Stimulated activated memory B cell treated with anti-CD40 and anti-IgM and Interleukin-4, amounts not matched to agents 10 μg/mL and 1 μg/mL and 100 μg/mL, for 72 hours (primary cell): ENCODE results near the gene MORC1.

Experiments used
- ATAC-seq: fragments of 150-1000 bp; cut with Tn5 transposase; 2 replicates; pipeline ENCODE4 v1.10.0; 2021
- H3K27ac Mint-ChIP-seq: one replicate; pipeline ENCODE4 v1.8.0; 2022; ENCODE audit warnings: mild to moderate bottlenecking, mixed read lengths
- H3K27me3 Mint-ChIP-seq: one replicate; pipeline ENCODE4 v1.8.0; 2022; ENCODE audit warnings: mixed read lengths
- H3K36me3 Mint-ChIP-seq: one replicate; pipeline ENCODE4 v1.8.0; 2022; ENCODE audit warnings: mixed read lengths
- H3K4me1 Mint-ChIP-seq: one replicate; pipeline ENCODE4 v1.8.0; 2022; ENCODE audit warnings: mixed read lengths
- H3K4me3 Mint-ChIP-seq: one replicate; pipeline ENCODE4 v1.8.0; 2022; ENCODE audit warnings: mild to moderate bottlenecking, moderate library complexity, mixed read lengths
- H3K9me3 Mint-ChIP-seq: one replicate; pipeline ENCODE4 v1.8.0; 2022; ENCODE audit warnings: mixed read lengths

Gene MORC1

DNA sequence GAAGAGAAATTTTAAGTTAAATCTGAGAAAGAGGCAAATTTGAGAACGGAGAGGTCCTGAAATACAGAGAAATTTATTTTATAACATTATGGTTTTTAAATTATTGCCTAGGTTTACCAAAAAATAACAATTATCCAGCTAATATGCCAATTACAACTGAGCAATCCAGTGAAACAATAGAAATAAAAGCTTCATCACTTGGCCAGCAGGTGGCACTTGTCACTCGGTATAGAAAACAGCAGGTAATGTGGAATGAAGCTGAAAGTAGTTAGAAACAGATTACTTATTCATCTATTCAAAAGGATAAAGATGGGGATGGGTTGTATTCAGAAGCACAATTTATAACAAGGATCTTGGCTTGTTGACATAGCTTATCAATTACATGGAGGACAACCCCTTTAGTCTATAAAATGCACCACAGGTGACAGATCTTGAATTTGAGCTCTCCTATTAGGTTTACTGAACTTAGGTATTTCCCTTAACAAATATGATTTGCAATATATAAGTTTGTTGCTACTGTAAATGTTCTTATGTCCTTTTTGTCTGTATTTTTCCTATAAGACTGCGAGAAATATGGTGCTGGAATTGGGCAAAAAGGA lies 94.2 kb downstream of the MORC1 start:
- H3K4me1 Mint-ChIP-seq: no peaks in the 10 kb centered on the region
- no peak overlapping the region for H3K4me3 Mint-ChIP-seq
- peaks cover 20% of the 10 kb centered on the region for H3K27me3 Mint-ChIP-seq
- no peak overlapping the region for H3K27ac Mint-ChIP-seq
- no peaks in the 10 kb centered on the region for H3K9me3 Mint-ChIP-seq
- peak; percentile 51 for ATAC-seq
- H3K36me3 Mint-ChIP-seq: no peaks in the 10 kb centered on the region

GRCh38 chr3:109023167-109023566 lies 94.8 kb downstream of the MORC1 start:
- H3K27me3 Mint-ChIP-seq: peaks cover 14% of the 10 kb centered on the region
- no peak overlapping the region for H3K27ac Mint-ChIP-seq
- no peak for ATAC-seq
- no peaks in the 10 kb centered on the region for H3K4me1 Mint-ChIP-seq
- no peaks in the 10 kb centered on the region for H3K9me3 Mint-ChIP-seq
- H3K36me3 Mint-ChIP-seq: no peaks in the 10 kb centered on the region
- H3K4me3 Mint-ChIP-seq: no peak overlapping the region

- H3K27ac Mint-ChIP-seq: no peak overlapping the region
- no peaks in the 10 kb centered on the region for H3K36me3 Mint-ChIP-seq
- ATAC-seq: no peak
- no peaks in the 10 kb centered on the region for H3K9me3 Mint-ChIP-seq
- no peak overlapping the region for H3K4me3 Mint-ChIP-seq
- H3K4me1 Mint-ChIP-seq: no peaks in the 10 kb centered on the region
- H3K27me3 Mint-ChIP-seq: peaks cover 23% of the 10 kb centered on the region
Measured at GRCh38 chr3:109021556-109021955, 96.4 kb downstream of the MORC1 start.

GRCh38 chr3:109018828-109019227 lies 99.1 kb downstream of the MORC1 start:
- no peaks in the 10 kb centered on the region for H3K4me1 Mint-ChIP-seq
- peaks cover 29% of the 10 kb centered on the region for H3K27me3 Mint-ChIP-seq
- H3K36me3 Mint-ChIP-seq: no peaks in the 10 kb centered on the region
- no peak overlapping the region for H3K4me3 Mint-ChIP-seq
- H3K27ac Mint-ChIP-seq: no peak overlapping the region
- ATAC-seq: no peak
- no peaks in the 10 kb centered on the region for H3K9me3 Mint-ChIP-seq

- peaks cover 2% of the 10 kb centered on the region for H3K9me3 Mint-ChIP-seq
- no peaks in the 10 kb centered on the region for H3K4me1 Mint-ChIP-seq
- H3K27me3 Mint-ChIP-seq: no peaks in the 10 kb centered on the region
- no peak overlapping the region for H3K27ac Mint-ChIP-seq
- no peak overlapping the region for H3K4me3 Mint-ChIP-seq
- no peak for ATAC-seq
- H3K36me3 Mint-ChIP-seq: no peaks in the 10 kb centered on the region
Measured at GRCh38 chr3:109005443-109005842, 112.5 kb downstream of the MORC1 start.

DNA sequence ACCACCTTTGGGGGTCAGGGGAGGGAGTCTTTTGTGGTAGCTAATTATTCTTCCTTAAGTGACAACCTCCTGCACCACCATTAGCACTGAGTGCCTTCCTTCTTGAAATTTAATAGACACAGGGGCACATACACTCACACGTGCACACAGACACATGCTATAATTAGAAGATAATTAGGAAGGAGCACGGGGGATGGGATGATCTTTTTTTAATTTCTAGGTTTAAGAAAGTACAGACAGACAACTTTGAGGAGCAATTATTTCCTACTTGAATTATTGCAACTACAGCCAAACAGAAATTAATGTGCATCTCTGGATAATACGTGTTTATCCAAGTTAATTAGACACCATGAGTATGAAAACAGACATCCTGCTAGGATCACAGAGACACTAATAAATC lies 119.5 kb downstream of the MORC1 start:
- no peaks in the 10 kb centered on the region for H3K36me3 Mint-ChIP-seq
- no peak overlapping the region for H3K27ac Mint-ChIP-seq
- H3K9me3 Mint-ChIP-seq: no peaks in the 10 kb centered on the region
- no peaks in the 10 kb centered on the region for H3K4me1 Mint-ChIP-seq
- ATAC-seq: no peak
- no peak overlapping the region for H3K4me3 Mint-ChIP-seq
- H3K27me3 Mint-ChIP-seq: no peaks in the 10 kb centered on the region

GRCh38 chr3:108985844-108986243 lies 132.1 kb downstream of the MORC1 start:
- peaks cover 18% of the 10 kb centered on the region for H3K27me3 Mint-ChIP-seq
- no peak overlapping the region for H3K27ac Mint-ChIP-seq
- H3K4me1 Mint-ChIP-seq: no peaks in the 10 kb centered on the region
- peaks cover 4% of the 10 kb centered on the region for H3K9me3 Mint-ChIP-seq
- no peak for ATAC-seq
- no peak overlapping the region for H3K4me3 Mint-ChIP-seq
- no peaks in the 10 kb centered on the region for H3K36me3 Mint-ChIP-seq

DNA sequence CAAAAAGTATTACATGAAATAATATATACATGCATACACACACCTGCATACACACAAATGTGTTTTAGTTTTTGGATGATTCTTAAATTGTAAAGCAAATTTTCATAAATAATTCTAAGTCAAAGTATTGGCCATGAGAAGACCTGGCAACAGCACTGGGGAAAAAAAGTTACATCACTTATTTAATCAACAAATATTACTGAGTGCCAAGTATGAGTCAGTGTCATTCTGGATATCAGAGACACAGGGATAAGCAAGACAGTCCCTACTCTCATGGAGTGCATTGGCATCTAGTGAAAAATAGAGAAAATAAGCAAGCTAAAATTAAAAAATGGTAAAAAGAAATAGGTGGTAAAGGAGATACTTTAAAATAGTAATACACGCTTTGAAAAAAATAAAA lies 134.9 kb downstream of the MORC1 start:
- Mint-ChIP-seq H3K27me3 (peaks cover 25% of the 10 kb centered on the region), H3K27ac (no peak overlapping the region), H3K9me3 (no peaks in the 10 kb centered on the region), H3K36me3 (no peaks in the 10 kb centered on the region), H3K4me1 (no peaks in the 10 kb centered on the region), H3K4me3 (no peak overlapping the region)
- ATAC-seq: no peak

- H3K4me1 Mint-ChIP-seq: peaks cover 7% of the 10 kb centered on the region
- no peak overlapping the region for H3K27ac Mint-ChIP-seq
- no peak overlapping the region for H3K4me3 Mint-ChIP-seq
- peaks cover 7% of the 10 kb centered on the region for H3K27me3 Mint-ChIP-seq
- no peak for ATAC-seq
- no peaks in the 10 kb centered on the region for H3K36me3 Mint-ChIP-seq
- H3K9me3 Mint-ChIP-seq: no peaks in the 10 kb centered on the region
Measured at GRCh38 chr3:108976058-108976457, 141.9 kb downstream of the MORC1 start.

GRCh38 chr3:108973019-108973418 lies 144.9 kb downstream of the MORC1 start:
- Mint-ChIP-seq H3K27me3 (no peaks in the 10 kb centered on the region), H3K4me1 (peaks cover 7% of the 10 kb centered on the region), H3K36me3 (no peaks in the 10 kb centered on the region), H3K9me3 (no peaks in the 10 kb centered on the region), H3K27ac (no peak overlapping the region), H3K4me3 (no peak overlapping the region)
- ATAC-seq: no peak

DNA sequence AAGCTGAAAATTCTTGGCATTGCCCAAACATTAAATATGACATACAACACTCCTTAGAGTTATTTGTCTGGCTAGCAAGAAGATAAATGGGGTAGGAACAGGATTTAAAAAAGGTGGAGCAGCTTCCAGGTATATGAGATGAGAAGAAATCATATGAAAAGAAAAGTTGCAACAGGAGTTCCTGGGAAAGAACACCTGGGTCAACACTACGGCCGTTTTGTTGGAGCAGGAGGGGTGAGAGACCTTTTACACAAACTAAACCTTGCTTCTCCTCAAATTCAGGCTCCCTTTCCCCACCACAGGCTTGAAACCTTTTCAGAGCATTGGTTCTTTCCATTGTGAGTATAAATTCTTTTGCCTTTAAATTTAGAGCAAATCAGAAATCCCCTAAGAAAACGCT lies 145.5 kb downstream of the MORC1 start:
- Mint-ChIP-seq H3K27ac (no peak overlapping the region), H3K27me3 (no peaks in the 10 kb centered on the region), H3K4me1 (peaks cover 7% of the 10 kb centered on the region), H3K36me3 (no peaks in the 10 kb centered on the region), H3K4me3 (no peak overlapping the region), H3K9me3 (no peaks in the 10 kb centered on the region)
- ATAC-seq: no peak

DNA sequence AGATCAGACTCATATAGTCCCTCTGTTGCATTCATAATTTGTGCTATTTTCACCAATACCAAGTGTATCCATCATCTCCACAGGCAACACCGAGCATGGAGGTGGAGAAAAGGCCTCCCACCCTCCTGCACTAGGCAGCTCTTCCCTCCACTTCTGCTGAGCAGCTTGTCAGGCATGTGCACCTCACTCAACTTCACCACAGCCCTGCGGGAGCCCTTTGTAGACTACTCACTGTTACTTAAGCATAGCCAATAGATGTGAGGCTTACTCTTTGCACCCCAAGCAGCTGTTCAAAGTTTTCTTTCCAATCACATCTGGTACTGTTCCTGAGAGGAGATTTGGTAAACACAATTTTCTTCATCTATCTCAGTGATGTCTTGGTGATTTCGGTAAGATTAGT lies 147.4 kb downstream of the MORC1 start:
- Mint-ChIP-seq H3K9me3 (no peaks in the 10 kb centered on the region), H3K4me3 (no peak overlapping the region), H3K4me1 (peaks cover 7% of the 10 kb centered on the region), H3K27ac (no peak overlapping the region), H3K27me3 (no peaks in the 10 kb centered on the region), H3K36me3 (no peaks in the 10 kb centered on the region)
- ATAC-seq: peak; percentile 42

DNA sequence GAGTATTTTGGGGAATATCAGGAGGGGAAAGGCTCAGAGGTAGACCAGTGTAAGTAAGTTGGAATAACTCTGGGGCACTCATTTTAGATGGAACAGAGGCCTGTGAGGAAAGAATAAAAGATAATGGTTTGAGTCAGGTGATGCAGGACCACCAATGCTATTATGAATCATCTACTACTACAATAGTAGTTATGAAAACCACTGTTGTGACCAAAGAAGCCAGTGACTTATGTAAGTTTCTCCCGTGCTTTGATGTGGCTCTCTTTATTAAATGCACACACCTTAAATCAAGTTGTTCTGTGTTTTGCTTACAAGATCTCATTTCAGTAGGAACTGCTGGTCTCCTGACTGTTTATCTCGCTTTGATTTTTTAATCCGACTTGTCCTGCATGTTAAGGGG lies 151.2 kb downstream of the MORC1 start:
- Mint-ChIP-seq H3K9me3 (no peaks in the 10 kb centered on the region), H3K4me3 (no peak overlapping the region), H3K4me1 (peaks cover 7% of the 10 kb centered on the region), H3K36me3 (no peaks in the 10 kb centered on the region), H3K27me3 (no peaks in the 10 kb centered on the region), H3K27ac (no peak overlapping the region)
- no peak for ATAC-seq

DNA sequence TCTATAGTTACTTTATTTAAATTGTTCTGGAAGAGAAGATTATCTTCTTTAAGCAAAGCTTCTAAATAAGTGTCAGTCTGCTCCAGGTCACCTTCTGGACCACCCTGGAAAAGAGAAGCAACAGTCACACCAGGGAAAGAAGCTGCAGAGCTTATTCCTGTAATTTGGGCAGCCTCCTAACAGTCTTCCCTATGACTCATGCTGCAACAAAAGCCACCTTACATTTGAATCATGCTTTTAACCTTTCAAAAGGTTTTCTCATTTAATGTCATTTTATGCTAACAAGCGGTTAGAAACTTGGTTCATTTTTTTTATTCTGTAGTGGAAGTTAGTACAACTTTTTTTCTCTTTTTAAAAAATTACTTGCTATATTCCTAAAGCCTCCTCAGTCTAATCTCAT lies 158.9 kb downstream of the MORC1 start:
- Mint-ChIP-seq H3K36me3 (no peaks in the 10 kb centered on the region), H3K27me3 (no peaks in the 10 kb centered on the region), H3K27ac (no peak overlapping the region), H3K4me1 (no peaks in the 10 kb centered on the region), H3K9me3 (no peaks in the 10 kb centered on the region), H3K4me3 (no peak overlapping the region)
- no peak for ATAC-seq

GRCh38 chr3:108953700-108954099 lies 164.2 kb downstream of the MORC1 start, which contains the start of gene GUCA1C:
Gene GUCA1C, minus strand, starts transcription at chr3:108953879. Its CDS starts 117 bp downstream, at chr3:108953762.
- Mint-ChIP-seq H3K27me3 (peaks cover 11% of the 10 kb centered on the region), H3K9me3 (no peaks in the 10 kb centered on the region), H3K27ac (no peak within 1 kb of the TSS), H3K36me3 (no peaks in the 10 kb centered on the region), H3K4me1 (no peaks in the 10 kb centered on the region), H3K4me3 (no peak within 1 kb of the TSS)
- no peak for ATAC-seq

GRCh38 chr3:108953210-108953609 lies 164.7 kb downstream of the MORC1 start:
- Mint-ChIP-seq H3K27me3 (peaks cover 16% of the 10 kb centered on the region), H3K9me3 (no peaks in the 10 kb centered on the region), H3K36me3 (no peaks in the 10 kb centered on the region), H3K27ac (no peak overlapping the region), H3K4me1 (no peaks in the 10 kb centered on the region), H3K4me3 (no peak overlapping the region)
- no peak for ATAC-seq
